Measurements from ENCODE around the gene AUTS2.

GRCh38 chr7:70680743-70681468 is 1082.6 kb downstream of the AUTS2 start:
- TF ChIP-seq ZNF274 (IDR thresholded peaks at IDR 0.05; ENCODE audit: low read depth, low read length) (no peak), SUZ12 (IDR thresholded peaks at IDR 0.05; ENCODE audit: extremely low read depth, insufficient read depth, insufficient read length) (no peak)
